ENCODE measurements around the gene OLFML2A.

OLFML2A gene

GRCh38 chr9:124759327-124759726 lies 17.6 kb upstream of the OLFML2A start:
- H3K27ac ChIP-seq (ENCODE audit: low read length), result no peak overlapping the region
- peaks cover 90% of the 10 kb centered on the region for H4K20me1 ChIP-seq (ENCODE audit: insufficient read depth, low read length)
- H2AFZ ChIP-seq (ENCODE audit: low read depth, low read length), result no peak overlapping the region
- H3K27me3 ChIP-seq (ENCODE audit: low read depth, low read length), result 0 out of 2 replicates have a peak, but pooled peaks cover 3% of the 10 kb centered on the region
- no peaks in the 10 kb centered on the region for H3K36me3 ChIP-seq (replicated peaks; ENCODE audit: low read depth, low read length)
- H3K79me2 ChIP-seq (ENCODE audit: low read length), result peaks cover 96% of the 10 kb centered on the region
- TF ChIP-seq CTCF (IDR thresholded peaks at IDR 0.05; ENCODE audit: low read depth, low read length) (no peak), EZH2phosphoT487 (IDR thresholded peaks at IDR 0.05; ENCODE audit: low read depth) (no peak)
- no peak overlapping the region for H3K4me3 ChIP-seq (ENCODE audit: low read length)
- peaks cover 23% of the 10 kb centered on the region for H3K4me1 ChIP-seq (ENCODE audit: low read length)
- H3K9me3 ChIP-seq (ENCODE audit: insufficient read depth, low read length), result no peaks in the 10 kb centered on the region
- no peak overlapping the region for H3K4me2 ChIP-seq (ENCODE audit: low read length)
- H3K9ac ChIP-seq (ENCODE audit: low read length), result no peak overlapping the region

GRCh38 chr9:124760719-124761118 lies 16.2 kb upstream of the OLFML2A start:
- TF ChIP-seq CTCF (IDR thresholded peaks at IDR 0.05; ENCODE audit: low read depth, low read length) (no peak), EZH2phosphoT487 (IDR thresholded peaks at IDR 0.05; ENCODE audit: low read depth) (no peak)
- Histone ChIP-seq H3K9ac (ENCODE audit: low read length) (no peak overlapping the region), H4K20me1 (ENCODE audit: insufficient read depth, low read length) (peaks cover 90% of the 10 kb centered on the region), H3K9me3 (ENCODE audit: insufficient read depth, low read length) (no peaks in the 10 kb centered on the region), H3K27ac (ENCODE audit: low read length) (no peak overlapping the region), H3K36me3 (replicated peaks; ENCODE audit: low read depth, low read length) (no peaks in the 10 kb centered on the region), H3K4me3 (ENCODE audit: low read length) (no peak overlapping the region), H2AFZ (ENCODE audit: low read depth, low read length) (no peak overlapping the region), H3K27me3 (ENCODE audit: low read depth, low read length) (0 out of 2 replicates have a peak, but pooled peaks cover 3% of the 10 kb centered on the region), H3K4me2 (ENCODE audit: low read length) (no peak overlapping the region), H3K79me2 (ENCODE audit: low read length) (peaks cover 96% of the 10 kb centered on the region), H3K4me1 (ENCODE audit: low read length) (peaks cover 35% of the 10 kb centered on the region)

GRCh38 chr9:124761196-124761595 lies 15.7 kb upstream of the OLFML2A start:
- H3K4me1 ChIP-seq (ENCODE audit: low read length), result peaks cover 39% of the 10 kb centered on the region
- TF ChIP-seq CTCF (IDR thresholded peaks at IDR 0.05; ENCODE audit: low read depth, low read length), result no peak
- no peak for TF ChIP-seq EZH2phosphoT487 (IDR thresholded peaks at IDR 0.05; ENCODE audit: low read depth)
- H3K4me2 ChIP-seq (ENCODE audit: low read length), result no peak overlapping the region
- peaks cover 96% of the 10 kb centered on the region for H3K79me2 ChIP-seq (ENCODE audit: low read length)
- H3K9me3 ChIP-seq (ENCODE audit: insufficient read depth, low read length), result no peaks in the 10 kb centered on the region
- H3K27ac ChIP-seq (ENCODE audit: low read length), result no peak overlapping the region
- H4K20me1 ChIP-seq (ENCODE audit: insufficient read depth, low read length), result peaks cover 90% of the 10 kb centered on the region
- H2AFZ ChIP-seq (ENCODE audit: low read depth, low read length), result no peak overlapping the region
- H3K9ac ChIP-seq (ENCODE audit: low read length), result no peak overlapping the region
- no peaks in the 10 kb centered on the region for H3K36me3 ChIP-seq (replicated peaks; ENCODE audit: low read depth, low read length)
- 0 out of 2 replicates have a peak, but pooled peaks cover 3% of the 10 kb centered on the region for H3K27me3 ChIP-seq (ENCODE audit: low read depth, low read length)
- no peak overlapping the region for H3K4me3 ChIP-seq (ENCODE audit: low read length)

GRCh38 chr9:124761710-124762109 lies 15.2 kb upstream of the OLFML2A start:
- no peak overlapping the region for H2AFZ ChIP-seq (ENCODE audit: low read depth, low read length)
- no peak overlapping the region for H3K27ac ChIP-seq (ENCODE audit: low read length)
- no peak overlapping the region for H3K4me3 ChIP-seq (ENCODE audit: low read length)
- 0 out of 2 replicates have a peak, but pooled peaks cover 3% of the 10 kb centered on the region for H3K27me3 ChIP-seq (ENCODE audit: low read depth, low read length)
- peaks cover 90% of the 10 kb centered on the region for H4K20me1 ChIP-seq (ENCODE audit: insufficient read depth, low read length)
- H3K36me3 ChIP-seq (replicated peaks; ENCODE audit: low read depth, low read length), result no peaks in the 10 kb centered on the region
- H3K79me2 ChIP-seq (ENCODE audit: low read length), result peaks cover 96% of the 10 kb centered on the region
- TF ChIP-seq EZH2phosphoT487 (IDR thresholded peaks at IDR 0.05; ENCODE audit: low read depth) (no peak), CTCF (IDR thresholded peaks at IDR 0.05; ENCODE audit: low read depth, low read length) (no peak)
- H3K4me1 ChIP-seq (ENCODE audit: low read length), result peaks cover 45% of the 10 kb centered on the region
- H3K9ac ChIP-seq (ENCODE audit: low read length), result no peak overlapping the region
- no peaks in the 10 kb centered on the region for H3K9me3 ChIP-seq (ENCODE audit: insufficient read depth, low read length)
- H3K4me2 ChIP-seq (ENCODE audit: low read length), result no peak overlapping the region
